ENCODE results near the gene GPR37L1.
"Not testable (repeated sequence)": the region's sequence is repeated elsewhere in the genome, so short reads cannot be mapped to it uniquely, and the experiment has no call there.

Gene GPR37L1

DNA sequence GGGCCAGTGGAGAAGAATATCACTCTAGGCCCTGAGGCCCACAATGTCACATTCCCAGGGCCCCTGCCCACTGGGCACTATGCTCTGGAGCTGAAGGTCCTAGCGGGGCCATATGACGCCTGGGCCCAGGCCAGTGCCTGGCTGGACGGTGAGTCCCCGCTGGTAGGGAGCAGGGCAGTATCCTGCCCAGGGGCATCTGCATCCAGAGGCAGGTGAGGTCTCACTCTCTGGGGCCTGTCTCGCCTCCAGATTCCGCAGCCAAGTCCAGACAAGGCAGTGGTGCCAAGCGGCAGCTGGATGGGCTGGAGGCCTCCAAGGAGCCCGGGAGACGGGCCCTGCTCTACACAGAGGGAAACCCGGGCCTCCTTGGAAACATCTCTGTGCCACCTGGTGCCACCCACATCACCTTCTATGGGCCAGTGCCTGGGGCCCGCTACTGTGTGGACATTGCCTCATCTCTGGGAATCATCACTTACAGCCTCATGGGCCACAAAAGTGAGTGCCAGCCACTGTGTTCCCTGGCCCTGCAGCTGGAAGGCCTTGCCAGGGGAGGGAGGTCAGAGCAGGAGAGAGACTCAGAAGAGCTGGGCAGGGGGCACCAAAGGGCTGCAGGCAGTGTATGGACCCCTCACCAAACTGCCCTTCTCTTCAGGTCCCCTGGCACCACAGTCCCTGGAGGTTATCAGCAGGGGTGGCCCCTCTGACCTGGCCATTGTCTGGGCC is 48.7 kb downstream of the GPR37L1 start:
- no peak for TF ChIP-seq ZNF274 (IDR thresholded peaks at IDR 0.05; ENCODE audit: low read depth, low read length)
- H3K4me3 ChIP-seq (ENCODE audit: low read length), result no peak overlapping the region

- no peak for TF ChIP-seq ZNF274 (IDR thresholded peaks at IDR 0.05; ENCODE audit: low read depth, low read length)
- no peak overlapping the region for H3K4me3 ChIP-seq (ENCODE audit: low read length)
Observed at GRCh38 chr1:202172015-202172355, 49.3 kb downstream of the GPR37L1 start.

DNA sequence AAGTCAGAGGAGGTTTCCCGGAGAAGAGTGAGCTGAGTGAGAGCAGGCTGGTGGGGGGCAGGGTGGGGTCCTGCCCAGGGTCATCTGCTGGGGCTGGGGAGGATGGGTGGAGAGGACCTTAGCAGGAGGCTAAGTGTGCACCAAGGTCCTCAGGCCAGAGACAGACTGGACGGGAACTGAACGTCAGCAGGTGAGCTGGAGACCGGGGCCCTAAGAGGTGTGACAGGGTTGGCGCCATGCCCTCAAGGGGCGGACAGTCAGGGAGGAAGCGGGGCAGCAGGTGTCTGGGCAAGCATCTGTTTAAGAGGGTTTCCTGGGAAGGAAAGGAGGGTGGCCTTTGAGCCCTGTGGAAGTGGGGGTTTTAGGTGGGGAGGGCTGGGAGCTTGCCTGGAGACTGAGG is 51.3 kb downstream of the GPR37L1 start:
- no peak overlapping the region for H3K4me3 ChIP-seq (ENCODE audit: low read length)
- no peak for TF ChIP-seq ZNF274 (IDR thresholded peaks at IDR 0.05; ENCODE audit: low read depth, low read length)

- no peak for TF ChIP-seq ZNF274 (IDR thresholded peaks at IDR 0.05; ENCODE audit: low read depth, low read length)
- H3K4me3 ChIP-seq (ENCODE audit: low read length), result no peak overlapping the region
Observed at GRCh38 chr1:202176949-202177927, 54.5 kb downstream of the GPR37L1 start.

DNA sequence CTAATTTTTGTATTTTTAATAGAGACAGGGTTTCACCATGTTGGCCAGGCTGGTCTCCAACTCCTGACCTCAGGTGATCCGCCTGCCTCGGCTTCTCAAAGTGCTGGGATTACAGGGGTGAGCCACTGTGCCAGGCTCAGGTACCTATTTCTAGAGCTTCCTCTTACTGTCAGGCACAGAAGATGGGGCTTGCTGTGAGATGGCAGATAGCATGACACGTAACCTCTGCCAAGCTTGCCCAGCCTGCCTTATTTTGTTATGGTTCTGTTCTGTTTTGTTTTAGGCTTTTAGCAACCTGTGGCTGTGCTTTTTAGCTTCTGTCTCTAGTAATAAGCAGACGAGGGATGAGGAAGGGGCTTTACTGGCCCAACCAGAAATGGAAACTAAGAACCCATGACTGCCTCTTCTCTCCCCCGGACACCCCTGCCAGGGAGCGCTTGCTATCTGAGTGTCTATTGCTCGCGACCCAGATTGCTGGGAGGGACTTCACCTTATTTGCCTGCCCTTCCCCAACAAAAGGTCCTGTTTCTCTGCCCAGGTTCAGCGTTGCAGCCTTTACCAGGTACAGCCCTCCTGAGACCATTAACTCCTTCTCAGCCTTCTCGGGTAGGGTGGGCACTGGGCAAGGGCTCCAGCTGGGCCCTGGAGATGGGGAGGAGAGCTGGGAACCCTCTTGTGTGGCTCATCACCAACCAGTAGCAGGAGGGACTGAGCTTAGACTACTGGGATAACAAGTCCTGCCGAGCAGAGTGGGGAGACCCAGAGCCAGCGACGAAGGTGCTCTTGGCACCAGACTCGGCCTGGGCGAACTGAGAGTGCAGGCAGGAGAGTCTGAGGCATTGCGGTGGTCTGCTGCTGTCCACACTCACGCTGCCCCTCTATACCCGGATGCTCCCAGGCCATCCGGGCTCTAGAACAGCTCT is 57.4 kb downstream of the GPR37L1 start:
- no peak overlapping the region for H3K4me3 ChIP-seq (ENCODE audit: low read length)
- no peak for TF ChIP-seq ZNF274 (IDR thresholded peaks at IDR 0.05; ENCODE audit: low read depth, low read length)

GRCh38 chr1:202180751-202181139 is 58.0 kb downstream of the GPR37L1 start:
- H3K4me3 ChIP-seq (ENCODE audit: low read length), result not testable (repeated sequence)

GRCh38 chr1:202181586-202181985 is 58.9 kb downstream of the GPR37L1 start:
- no peak overlapping the region for H3K4me3 ChIP-seq (ENCODE audit: low read length)
- TF ChIP-seq ZNF274 (IDR thresholded peaks at IDR 0.05; ENCODE audit: low read depth, low read length), result no peak

- no peak for TF ChIP-seq ZNF274 (IDR thresholded peaks at IDR 0.05; ENCODE audit: low read depth, low read length)
- H3K4me3 ChIP-seq (ENCODE audit: low read length), result no peak overlapping the region
Observed at GRCh38 chr1:202182040-202182877, 59.5 kb downstream of the GPR37L1 start.
